ENCODE results near the gene AANAT. TPM values are rescaled to one million over a fixed set of nuclear protein-coding genes. Genes with fewer than 3 reads are reported as not detected.

Gene AANAT
- total and polyA plus RNA-seq, 2 donors (not counting 3 experiments of a cell fraction or from before 2014, with no cell fraction given) = not detected

DNA sequence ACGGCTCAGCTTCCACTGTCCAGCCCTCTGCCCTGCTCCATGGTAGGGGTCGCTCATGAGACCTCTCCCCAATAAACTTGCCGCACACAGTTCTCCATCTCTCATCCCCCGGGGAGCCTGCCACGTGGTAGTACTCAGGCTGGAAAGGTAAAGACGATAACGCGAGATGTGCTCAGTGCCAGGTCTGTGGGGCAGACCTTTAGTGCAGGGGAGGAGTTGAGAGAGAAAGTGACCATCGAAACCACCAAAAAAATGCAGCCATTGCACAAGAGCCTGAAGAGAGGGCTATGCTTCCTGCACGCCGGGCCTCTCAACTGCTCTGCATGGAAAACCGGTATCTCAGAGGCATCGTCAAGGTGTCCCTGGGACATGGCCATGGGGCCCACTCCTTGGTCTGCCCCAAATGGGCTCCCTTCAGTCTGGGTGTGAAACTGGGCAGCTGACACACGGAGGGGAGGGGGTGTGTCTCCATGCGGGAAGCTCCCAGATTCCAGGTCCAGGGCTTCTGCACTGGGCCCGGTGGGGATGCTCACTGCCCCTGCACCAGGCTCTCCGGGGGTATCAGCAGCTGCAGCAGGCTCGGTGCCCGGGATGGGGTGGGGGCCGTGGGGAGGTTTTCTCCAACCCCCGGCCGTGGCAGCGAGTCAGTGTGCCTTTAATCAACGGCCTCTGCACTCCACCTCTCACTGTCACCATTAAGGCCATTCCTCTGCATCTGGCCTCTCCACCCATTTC, 4.7 kb upstream of the AANAT start:
- Histone ChIP-seq H3K9me1 (replicated peaks; ENCODE audit: control insufficient read depth, extremely low read depth, insufficient read depth, low read length) (no peaks in the 10 kb centered on the region), H4K20me1 (replicated peaks; ENCODE audit: control insufficient read depth, extremely low read depth, insufficient read depth, low read length) (no peaks in the 10 kb centered on the region), H3K4me3 (replicated peaks in 1 of 3; ENCODE audit: insufficient read depth in 1 of 3, low read depth in 1 of 3, low read length in 3 of 3) (no peak overlapping the region), H3K9me3 (replicated peaks; ENCODE audit: control insufficient read depth, insufficient read depth, low read length) (no peaks in the 10 kb centered on the region), H3K4me2 (ENCODE audit: insufficient read depth, low read length) (no peak overlapping the region), H3K27ac (ENCODE audit: insufficient read depth, low read depth, low read length) (no peak overlapping the region), H3K4me1 (ENCODE audit: control insufficient read depth, extremely low read depth, insufficient read depth, low read length) (no peaks in the 10 kb centered on the region), H3K36me3 (ENCODE audit: control insufficient read depth in 2 of 2, extremely low read depth in 1 of 2, insufficient read depth in 2 of 2, low read length in 2 of 2) (no peaks in the 10 kb centered on the region), H3K79me2 (ENCODE audit: control insufficient read depth, insufficient read depth, low read length) (no peaks in the 10 kb centered on the region), H2AFZ (ENCODE audit: low read depth, low read length) (no peak overlapping the region), H3K27me3 (ENCODE audit: control insufficient read depth in 2 of 2, insufficient read depth in 2 of 2, low read length in 2 of 2) (no peaks in the 10 kb centered on the region), H3K9ac (replicated peaks; ENCODE audit: extremely low read depth, insufficient read depth, low read length) (no peak overlapping the region)
- TF ChIP-seq GATA2 (IDR thresholded peaks at IDR 0.05; ENCODE audit: insufficient read depth, insufficient read length, low read depth, low read length) (no peak), JUN (IDR thresholded peaks at IDR 0.05; ENCODE audit: borderline replicate concordance, insufficient read depth, insufficient read length, low read depth) (no peak), EZH2 (IDR thresholded peaks at IDR 0.05; ENCODE audit: borderline replicate concordance, low read depth, low read length, severe bottlenecking) (no peak), MYC (IDR thresholded peaks at IDR 0.05; ENCODE audit: low read depth, low read length) (no peak), POLR2AphosphoS5 (IDR thresholded peaks at IDR 0.05; ENCODE audit: insufficient read depth, low read depth, low read length) (no peak), POLR2A (IDR thresholded peaks at IDR 0.05; ENCODE audit: low read depth, low read length) (no peak), FOS (IDR thresholded peaks at IDR 0.05; ENCODE audit: borderline replicate concordance, insufficient read depth, low read length) (no peak)
- TF ChIP-seq, protein P1, sequence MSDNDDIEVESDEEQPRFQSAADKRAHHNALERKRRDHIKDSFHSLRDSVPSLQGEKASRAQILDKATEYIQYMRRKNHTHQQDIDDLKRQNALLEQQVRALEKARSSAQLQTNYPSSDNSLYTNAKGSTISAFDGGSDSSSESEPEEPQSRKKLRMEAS (IDR thresholded peaks at IDR 0.05; ENCODE audit: insufficient read depth, insufficient read length) = no peak
- TF ChIP-seq, protein P2, sequence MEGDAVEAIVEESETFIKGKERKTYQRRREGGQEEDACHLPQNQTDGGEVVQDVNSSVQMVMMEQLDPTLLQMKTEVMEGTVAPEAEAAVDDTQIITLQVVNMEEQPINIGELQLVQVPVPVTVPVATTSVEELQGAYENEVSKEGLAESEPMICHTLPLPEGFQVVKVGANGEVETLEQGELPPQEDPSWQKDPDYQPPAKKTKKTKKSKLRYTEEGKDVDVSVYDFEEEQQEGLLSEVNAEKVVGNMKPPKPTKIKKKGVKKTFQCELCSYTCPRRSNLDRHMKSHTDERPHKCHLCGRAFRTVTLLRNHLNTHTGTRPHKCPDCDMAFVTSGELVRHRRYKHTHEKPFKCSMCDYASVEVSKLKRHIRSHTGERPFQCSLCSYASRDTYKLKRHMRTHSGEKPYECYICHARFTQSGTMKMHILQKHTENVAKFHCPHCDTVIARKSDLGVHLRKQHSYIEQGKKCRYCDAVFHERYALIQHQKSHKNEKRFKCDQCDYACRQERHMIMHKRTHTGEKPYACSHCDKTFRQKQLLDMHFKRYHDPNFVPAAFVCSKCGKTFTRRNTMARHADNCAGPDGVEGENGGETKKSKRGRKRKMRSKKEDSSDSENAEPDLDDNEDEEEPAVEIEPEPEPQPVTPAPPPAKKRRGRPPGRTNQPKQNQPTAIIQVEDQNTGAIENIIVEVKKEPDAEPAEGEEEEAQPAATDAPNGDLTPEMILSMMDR (IDR thresholded peaks at IDR 0.05; ENCODE audit: extremely low read depth in 1 of 2, insufficient read depth in 1 of 2, low read depth in 1 of 2, low read length in 2 of 2) = no peak
- CTCF ChIA-PET = interaction anchor here (0.6 to 2.0 kb wide), 8 partner anchors 36 to 162 kb away, joined by 3 to 15 read pairs (median 4); no protein-coding TSS in a partner anchor
- POLR2A ChIA-PET = interaction anchor here (0.6 kb wide), 1 partner anchor 40 kb away, joined by 6 read pairs; no protein-coding TSS in a partner anchor
- DNase-seq (ENCODE audit: low read depth, low spot score) = no peak
- dilution Hi-C loops (cut with MboI; ENCODE audit: extremely low pct_ligation_motif_present, low sequenced_read_pairs) = no loop called here
- no peak for FAIRE-seq
- intact Hi-C loops (cut with micrococcal nuclease) = no loop called here
- BruUV-seq (replicated peaks) = no TSS peak

All from endothelial cell of umbilical vein (primary cell).